HG03378 (cell line): ENCODE results near the gene ADAM15.

Experiments
- ATAC-seq: cut with Tn5 transposase; IDR thresholded peaks from one replicate; pipeline ENCODE4 v1.9.1; 2021; ENCODE audit warnings: mild to moderate bottlenecking, moderate library complexity; ENCODE audit not compliant: unreplicated experiment

ADAM15 gene

GRCh38 chr1:155011437-155012025 is 39.6 kb upstream of the ADAM15 start:
- ATAC-seq: no peak

GRCh38 chr1:155012026-155012546 is 39.0 kb upstream of the ADAM15 start:
- no peak for ATAC-seq

- no peak for ATAC-seq
These were observed 38.1 kb upstream of the ADAM15 start for GRCh38 chr1:155012776-155013602.

- no peak for ATAC-seq
These were observed 37.5 kb upstream of the ADAM15 start for GRCh38 chr1:155013632-155014031.

- no peak for ATAC-seq
These were observed 36.2 kb upstream of the ADAM15 start for GRCh38 chr1:155014709-155015508.

- ATAC-seq: no peak
These were observed 35.4 kb upstream of the ADAM15 start for GRCh38 chr1:155015527-155016230.

- ATAC-seq: no peak
These were observed 34.8 kb upstream of the ADAM15 start for GRCh38 chr1:155016231-155016831.

GRCh38 chr1:155017041-155017945 is 33.8 kb upstream of the ADAM15 start:
- ATAC-seq: no peak

GRCh38 chr1:155017946-155018316 is 33.2 kb upstream of the ADAM15 start:
- ATAC-seq: no peak

GRCh38 chr1:155018617-155019348 is 32.3 kb upstream of the ADAM15 start:
- ATAC-seq: no peak

- ATAC-seq: no peak
These were observed 31.5 kb upstream of the ADAM15 start for GRCh38 chr1:155019377-155020245.

GRCh38 chr1:155022136-155022926 is 28.8 kb upstream of the ADAM15 start:
- no peak for ATAC-seq

- no peak for ATAC-seq
These were observed 28.2 kb upstream of the ADAM15 start for GRCh38 chr1:155022927-155023236.

- no peak for ATAC-seq
These were observed 27.5 kb upstream of the ADAM15 start for GRCh38 chr1:155023627-155024026.

GRCh38 chr1:155024315-155024714 is 26.8 kb upstream of the ADAM15 start:
- ATAC-seq: no peak

GRCh38 chr1:155026154-155026553 is 25.0 kb upstream of the ADAM15 start:
- ATAC-seq: no peak

- no peak for ATAC-seq
These were observed 24.5 kb upstream of the ADAM15 start for GRCh38 chr1:155026588-155026987.
